NCI-H82 treated with DMSO at 0.1 percent for 48 hours (cell line): Measurements from ENCODE around the gene FAM222B.
"Not testable (repeated sequence)": the region's sequence is repeated elsewhere in the genome, so short reads cannot be mapped to it uniquely, and the experiment has no call there.

Experiments used
- DNase-seq: peaks from one replicate; lab custom pipeline; 2025; ENCODE audit not compliant: unreplicated experiment; lab: John Stamatoyannopoulos, UW

The FAM222B gene, protein sequence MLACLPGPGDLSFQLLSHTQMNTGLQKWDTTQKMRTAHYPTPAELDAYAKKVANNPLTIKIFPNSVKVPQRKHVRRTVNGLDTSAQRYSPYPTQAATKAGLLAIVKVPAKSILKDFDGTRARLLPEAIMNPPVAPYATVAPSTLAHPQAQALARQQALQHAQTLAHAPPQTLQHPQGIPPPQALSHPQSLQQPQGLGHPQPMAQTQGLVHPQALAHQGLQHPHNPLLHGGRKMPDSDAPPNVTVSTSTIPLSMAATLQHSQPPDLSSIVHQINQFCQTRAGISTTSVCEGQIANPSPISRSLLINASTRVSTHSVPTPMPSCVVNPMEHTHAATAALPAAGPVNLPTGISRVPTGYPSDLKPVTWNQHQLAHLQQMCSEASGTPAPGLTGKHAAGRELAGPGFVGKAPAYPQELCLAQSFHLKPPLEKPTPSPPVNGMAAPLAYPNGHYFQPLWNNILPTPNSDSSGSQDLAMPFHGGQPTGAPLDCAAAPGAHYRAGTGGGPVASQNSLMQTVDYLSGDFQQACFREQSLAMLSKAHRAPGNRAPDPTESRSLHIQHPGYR

DNA sequence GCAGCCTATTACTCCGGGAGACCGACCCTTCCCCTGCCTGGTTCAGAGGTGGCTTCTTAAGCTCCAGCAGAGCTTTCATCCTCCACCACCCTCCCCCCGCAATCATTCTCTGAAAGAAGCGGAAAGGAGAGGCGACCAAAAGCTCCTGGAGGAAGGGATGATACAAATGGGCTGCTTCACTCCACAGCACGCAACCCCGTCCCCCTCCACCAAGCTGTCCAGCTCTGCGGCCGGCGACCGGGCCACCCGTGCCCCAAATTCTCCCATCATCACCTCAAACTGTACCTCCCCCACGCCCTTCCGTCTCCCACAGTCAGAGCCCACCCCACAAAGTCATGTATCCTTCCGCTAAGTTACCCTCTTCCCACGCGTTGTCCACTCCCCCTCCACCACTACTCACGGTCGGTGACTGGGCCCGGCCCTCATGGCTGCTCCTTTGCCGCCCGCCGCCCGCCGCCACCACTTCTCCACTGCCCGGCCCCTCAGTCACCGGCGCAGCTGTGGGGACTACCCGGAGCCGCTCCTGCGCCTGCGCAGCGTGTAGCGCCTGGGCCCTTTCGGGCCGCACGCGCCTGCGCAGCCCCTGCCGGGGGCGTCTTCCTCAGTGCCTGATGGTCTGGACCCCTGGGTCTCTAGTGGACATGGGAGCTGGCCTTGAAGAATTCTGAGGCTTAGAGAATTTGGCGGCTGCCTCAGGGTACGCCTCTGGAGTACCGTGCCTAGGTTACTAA lies at the start of gene FAM222B:
FAM222B (minus strand) TSS at position 509 of the 731 bp plus-strand sequence. CDS start 76,123 bp downstream, outside the sequence.
- DNase-seq = peak; percentile 66

DNA sequence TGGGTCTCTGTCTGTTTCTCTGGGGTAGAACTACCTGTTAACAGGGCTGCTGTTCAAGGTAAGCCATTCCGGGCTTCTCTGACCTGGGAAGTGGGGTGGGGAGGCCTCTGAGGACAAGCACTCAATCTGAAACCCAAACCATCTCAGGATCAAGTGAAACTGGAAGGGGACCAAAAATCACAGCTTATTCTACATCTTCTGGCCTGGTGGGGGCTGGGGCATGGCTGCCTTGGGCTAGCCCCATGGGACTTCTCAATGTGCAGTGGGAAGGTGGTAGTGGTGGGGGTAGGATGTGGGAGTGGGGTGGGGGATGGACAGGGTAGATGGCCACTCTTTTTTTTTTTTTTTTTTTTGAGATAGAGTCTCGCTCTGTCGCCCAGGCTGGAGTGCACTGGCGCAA lies 49.4 kb upstream of the FAM222B start:
- DNase-seq = no peak

DNA sequence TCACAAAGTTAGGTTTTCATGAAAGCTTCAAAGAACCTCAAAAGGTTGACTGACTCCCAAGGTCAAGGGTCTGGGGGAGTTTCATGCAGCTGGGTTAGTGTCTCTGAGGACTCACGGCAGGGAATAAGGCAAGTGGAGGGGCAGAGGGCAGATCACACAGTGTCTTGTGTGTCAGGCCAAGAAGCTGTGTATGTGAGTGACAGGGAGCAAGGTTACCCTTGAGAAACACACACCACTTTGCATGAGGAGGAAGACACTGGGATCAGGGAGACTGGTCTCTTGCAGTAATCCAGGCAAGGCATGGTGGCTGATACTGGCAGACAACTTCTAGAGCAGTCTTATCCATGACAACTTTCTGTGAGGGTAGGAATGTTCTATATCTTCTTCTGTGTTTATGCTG lies 48.6 kb upstream of the FAM222B start:
- DNase-seq = no peak

DNA sequence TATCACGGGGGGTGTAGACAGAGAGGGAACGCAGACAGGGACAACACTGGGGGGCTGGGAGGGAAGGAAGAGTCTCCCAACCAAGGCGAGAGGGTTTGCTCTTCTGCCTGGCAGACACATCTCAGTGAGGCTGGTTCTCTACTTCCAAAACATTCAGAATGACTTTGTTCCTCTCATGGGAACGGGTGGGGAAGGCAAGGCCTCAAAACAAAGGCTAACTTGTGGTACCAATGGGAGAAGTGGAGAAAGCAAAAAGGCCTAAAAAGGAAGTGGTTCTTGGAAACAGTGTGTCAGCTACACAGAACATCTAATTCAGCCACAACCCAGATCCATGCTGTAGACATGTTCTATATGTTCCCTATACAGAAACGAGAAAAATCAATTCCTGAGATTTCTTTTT lies 47.4 kb upstream of the FAM222B start:
- DNase-seq = no peak

DNA sequence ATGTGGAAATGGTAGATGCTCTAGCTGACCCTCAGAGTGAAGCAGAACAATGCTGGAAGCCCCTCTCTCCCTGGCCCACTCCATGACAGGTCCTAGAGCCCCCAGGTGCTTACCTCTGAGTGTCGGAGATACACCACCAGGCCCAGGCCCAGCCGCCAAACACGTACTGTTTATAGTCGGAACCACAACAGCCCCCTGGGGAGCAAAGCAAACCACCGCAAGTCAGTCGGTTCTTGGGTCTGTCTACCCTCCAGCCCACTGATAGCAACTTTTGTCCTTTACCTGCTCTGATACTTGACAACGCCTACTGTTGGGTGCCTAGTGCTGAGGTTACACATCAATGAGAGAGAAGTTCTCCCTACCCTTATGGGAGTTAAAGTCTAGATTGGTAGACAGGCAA lies 46.2 kb upstream of the FAM222B start:
- DNase-seq = no peak

DNA sequence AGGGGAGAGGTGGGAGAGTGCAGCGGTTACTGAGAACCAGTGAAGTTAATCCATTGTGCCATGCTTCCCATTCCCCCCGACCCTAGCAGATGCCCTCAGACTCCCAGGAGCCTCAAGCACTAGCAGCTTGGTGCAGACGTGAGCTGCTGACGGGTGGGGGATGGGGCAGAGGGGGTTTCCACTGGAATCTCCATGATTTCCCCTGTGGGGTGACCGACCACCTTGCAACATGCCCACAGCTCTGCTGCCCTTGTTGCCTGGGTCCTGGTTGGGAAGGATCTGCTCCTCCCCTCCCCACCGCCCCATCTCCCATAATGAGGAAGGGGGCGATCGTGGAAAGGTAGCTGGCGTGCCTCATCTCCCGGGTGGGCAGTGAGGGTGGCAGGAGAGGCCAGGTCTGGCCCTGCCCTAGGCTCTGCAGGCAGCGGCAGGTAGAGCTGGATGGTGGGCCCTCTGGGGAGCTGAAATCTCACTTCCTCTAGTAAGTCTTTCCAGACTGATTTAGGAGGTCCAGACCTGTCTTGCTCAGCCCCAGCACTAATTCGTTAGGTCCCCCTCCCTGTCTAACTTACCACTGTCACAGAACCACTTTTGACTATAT lies 45.4 kb upstream of the FAM222B start:
- no peak for DNase-seq

DNA sequence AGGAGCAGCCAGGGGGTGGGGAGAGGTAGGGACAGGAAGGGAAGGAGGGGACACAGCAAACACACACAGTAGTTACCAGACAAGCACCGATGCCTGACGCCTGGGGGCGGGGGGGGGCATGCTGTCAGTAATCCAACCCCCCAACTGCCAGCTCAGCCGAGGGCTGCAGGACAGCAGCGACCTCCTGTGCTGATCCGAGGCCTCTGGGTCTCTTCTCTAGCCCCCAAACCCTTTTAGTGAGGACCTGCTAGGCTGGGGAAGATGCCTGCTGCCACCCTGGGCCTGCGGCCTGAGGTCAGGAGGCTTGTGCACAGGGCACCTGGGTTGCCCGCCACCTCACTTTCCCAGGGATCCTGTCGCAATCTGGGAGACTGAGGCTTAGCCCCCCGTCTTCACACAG lies 43.4 kb upstream of the FAM222B start:
- no peak for DNase-seq

DNA sequence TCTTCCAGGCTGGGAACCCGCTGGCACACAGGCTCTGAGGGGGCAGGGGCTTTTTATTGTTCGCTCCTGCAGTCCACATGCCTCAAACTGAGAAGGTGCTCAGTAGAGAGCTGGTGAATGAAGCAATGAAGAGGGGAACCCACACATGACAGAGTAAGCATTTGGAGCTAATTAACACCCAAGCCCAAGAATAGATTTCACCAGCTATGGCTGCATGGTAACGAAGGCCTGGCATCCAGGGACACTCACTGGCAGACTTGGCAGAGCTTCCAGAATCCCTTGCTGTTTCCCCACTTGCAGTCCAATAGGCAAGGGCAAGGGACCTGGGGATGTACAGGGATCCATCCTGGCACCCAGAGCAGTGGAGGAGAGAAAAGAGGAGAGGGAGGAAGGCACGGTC lies 42.8 kb upstream of the FAM222B start:
- no peak for DNase-seq

DNA sequence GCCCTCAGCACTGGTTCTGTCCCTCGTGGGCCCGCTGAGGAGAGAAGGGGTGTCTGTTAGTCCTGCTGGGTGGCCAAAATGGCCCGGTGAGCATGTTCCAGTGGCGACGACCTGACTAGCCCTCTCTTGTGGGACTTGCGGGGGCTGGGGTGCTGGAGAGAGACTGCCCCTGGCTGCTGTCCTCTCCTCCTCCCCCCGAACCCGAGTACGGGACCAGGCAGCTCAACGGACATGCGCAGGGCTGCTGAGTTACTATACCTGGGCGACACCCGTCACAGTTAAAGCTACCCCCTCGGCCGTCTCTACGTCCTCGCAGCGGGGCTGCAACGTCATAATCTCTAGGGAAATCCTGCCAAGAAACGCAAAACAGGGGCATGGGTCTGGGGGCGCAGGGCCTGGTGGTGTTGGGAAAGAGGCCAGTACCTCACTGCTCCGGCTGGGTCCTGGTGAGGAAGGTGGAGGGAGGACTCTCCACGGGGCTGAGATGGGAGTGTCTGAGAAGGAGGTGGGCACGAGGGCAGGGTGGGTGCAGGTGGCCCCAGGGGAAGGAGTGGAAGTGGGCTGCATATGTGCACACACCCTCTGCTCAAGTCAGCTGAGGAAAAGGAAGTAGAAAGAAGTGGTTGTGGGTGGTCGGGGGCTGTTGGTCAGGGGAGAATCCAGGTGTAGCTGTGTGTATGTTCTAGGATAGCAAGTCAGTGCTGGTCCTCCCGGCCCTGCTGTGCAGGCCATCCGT lies 41.5 kb upstream of the FAM222B start:
- no peak for DNase-seq

DNA sequence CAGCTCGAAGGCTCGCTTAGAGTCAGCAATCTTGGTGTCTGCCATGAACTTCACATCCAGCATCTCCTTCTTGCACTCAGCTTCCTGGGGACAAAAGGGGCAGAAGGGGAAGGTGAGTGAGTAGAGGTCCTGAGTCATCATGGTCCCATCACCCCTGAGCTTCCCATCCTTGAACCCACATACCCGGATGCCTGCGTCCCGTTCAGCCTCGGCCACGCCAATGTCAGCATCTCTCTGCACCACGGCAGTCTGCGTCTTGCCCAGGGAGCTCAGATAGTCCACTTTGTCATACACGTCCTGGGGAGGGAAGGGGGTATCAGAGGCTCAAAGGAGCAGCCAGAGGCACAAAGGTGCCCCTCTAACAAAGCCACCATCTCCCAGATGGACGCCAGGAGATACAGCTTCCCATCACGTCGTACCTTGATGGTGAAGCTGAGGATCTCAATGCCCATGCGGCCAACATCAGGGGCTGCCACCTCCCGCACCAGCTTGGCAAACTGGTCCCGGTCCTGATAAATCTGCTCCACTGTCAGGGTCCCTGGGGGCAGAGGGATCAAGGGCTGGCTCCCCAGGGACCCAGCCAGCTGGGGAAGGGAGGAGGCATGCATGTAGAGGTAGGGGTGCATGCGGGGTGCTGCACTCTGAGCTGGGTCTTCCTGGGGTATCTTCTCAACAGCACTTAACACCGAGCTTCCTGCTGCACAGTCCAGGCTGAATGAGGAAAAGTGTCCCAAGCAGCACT lies 39.7 kb upstream of the FAM222B start:
- DNase-seq = no peak

DNA sequence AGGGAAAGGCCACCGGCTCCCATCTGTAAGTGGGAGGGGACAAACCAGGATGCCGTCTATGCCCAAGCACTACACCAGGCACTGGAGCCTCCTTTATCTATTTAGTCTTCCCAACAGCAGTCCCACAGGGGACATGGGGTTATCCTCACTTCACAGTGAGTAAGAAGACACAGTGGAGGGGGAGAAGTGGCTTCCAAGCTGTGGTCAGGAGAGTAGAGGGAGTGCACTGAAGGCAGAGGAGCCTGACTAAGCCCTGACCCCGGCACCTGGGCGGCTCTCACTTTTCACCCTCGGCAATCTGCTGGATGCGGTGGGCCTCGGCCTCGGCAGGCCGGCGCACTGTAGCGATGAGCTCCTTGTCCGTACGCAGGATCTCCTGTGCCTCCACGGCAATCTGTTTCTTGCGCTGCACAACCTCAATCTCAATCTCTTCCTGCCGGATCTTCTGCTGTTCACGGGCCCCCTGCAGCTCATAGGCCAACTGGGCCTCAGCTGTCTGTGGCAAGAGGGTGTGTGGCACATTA lies 39.0 kb upstream of the FAM222B start:
- DNase-seq = no peak

DNA sequence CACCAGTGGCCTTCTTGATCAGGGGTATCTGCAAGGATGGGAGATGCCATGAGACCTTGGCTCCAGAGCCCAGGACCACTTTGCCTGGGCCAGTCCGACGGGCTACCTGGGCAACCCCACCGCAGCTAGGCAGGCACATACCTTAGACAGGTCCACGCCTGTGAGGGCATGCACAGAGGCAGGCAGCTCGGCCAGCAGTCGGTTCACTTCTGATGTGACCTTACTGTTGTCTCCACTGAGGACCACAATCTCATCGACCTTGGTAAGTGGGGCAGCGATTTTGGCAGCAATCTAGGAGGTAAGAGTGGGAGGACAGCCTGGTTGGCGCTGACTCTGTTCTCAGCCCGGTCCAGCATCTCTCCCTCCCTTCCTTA lies 38.0 kb upstream of the FAM222B start:
- DNase-seq = no peak

DNA sequence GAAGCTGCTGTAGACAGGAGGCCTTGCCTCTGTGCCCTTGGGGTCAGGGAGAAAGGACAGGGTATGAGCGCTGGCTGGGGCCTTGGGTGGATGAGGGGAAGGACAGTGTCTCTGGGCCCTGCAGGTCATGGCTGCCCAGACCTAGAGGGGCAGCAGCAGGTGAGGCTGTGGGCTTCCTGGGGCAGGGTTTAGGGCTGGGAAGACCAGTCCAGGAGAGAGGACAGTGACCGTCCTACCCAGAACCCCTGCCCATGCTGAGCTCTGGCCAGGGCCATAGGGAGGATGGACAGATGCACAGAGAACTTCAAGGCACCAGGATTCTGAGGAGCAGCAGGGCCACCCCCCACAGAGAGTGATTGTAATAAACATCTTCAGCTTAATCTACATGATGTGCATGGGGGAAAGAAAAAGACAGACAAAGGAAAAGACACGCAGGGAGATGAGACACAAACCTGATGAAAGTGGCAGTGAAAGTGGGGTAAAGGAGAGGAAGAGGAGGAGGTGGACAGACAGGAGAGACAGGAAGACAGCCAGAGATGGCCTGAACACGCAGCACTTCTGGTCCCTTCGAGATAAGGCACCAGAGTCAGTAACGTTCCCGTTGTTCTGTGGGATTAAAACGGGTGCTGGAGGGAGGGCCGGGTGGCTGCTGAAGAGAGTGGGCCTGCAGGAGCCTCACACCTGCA lies 37.4 kb upstream of the FAM222B start:
- DNase-seq = no peak

DNA sequence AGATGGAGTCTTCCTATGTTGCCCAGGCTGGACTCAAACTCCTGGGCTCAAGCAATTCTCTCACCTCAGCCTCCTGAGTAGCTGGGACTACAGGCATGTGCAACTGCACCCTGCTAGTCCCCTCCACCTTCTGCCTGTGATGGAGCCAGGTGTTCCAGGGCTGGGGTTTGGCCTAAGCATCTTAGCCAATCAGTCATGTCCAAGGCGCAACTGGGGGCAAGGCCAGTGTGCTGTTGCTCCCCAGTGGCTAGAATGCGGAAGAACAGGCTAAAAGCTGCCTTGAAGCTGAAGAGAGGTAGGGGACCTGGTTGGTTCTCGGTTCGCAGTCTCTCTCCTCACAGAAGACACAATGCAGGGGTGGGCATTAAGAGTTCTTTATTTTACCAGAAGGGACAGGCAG lies 36.4 kb upstream of the FAM222B start:
- peak; percentile 10 for DNase-seq

DNA sequence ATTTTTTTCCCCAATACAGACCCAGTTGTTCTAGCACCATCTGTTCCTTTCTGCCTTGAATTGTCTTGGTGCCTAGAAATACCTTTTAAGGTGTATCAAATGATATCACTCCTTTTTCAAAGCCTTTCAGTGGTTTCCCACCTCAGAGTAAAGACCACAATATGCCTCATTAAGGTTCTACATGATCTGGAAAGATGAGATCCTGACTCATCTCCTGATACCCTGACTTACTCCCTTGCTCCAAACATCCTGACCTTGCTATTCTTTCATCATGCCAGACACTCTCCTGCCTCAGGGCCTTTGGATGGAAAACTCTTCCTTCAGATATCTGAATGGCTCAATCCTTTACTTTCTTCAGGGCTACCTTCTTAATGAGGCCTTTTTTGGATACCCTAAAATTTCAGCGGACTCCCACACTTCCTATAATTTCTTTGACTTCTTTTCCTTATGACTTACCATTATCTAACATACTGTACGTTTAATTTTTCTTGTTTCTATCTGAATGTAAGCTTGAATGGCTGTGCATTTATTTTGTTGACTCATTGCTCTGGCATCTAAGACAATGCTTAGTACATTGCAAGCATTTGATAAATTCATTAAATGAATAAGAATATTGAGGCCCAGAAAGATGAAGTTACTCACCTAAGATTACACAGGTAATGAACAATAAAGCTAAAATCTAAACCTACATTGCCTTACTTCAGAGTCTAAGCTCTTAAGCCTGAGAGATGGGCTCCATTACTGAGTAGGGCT lies 35.7 kb upstream of the FAM222B start:
- no peak for DNase-seq

DNA sequence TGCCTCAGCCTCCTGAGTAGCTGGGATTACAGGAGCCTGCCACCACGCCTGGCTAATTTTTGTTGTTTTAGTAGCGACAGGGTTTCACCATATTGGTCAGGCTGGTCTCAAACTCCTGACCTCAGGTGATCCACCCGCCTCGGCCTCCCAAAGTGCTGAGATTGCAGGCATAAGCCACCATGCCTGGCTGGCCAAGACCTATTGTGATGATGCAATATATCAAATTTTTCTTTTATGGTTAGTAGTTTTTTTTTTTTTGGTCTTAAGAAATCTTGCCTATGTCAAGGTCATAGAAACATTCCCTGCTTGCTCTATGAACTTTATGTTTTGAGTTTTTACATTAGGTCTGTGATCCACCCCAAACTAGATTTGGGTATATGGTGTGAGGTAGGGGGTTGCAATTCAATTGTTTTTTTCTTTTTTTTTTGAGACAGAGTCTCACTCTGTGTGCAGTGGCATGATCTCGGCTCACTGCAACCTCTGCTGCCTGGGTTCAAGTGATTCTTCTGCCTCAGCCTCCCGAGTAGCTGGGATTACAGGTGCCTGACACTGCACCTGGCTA lies 34.6 kb upstream of the FAM222B start:
- DNase-seq = not testable (repeated sequence)

DNA sequence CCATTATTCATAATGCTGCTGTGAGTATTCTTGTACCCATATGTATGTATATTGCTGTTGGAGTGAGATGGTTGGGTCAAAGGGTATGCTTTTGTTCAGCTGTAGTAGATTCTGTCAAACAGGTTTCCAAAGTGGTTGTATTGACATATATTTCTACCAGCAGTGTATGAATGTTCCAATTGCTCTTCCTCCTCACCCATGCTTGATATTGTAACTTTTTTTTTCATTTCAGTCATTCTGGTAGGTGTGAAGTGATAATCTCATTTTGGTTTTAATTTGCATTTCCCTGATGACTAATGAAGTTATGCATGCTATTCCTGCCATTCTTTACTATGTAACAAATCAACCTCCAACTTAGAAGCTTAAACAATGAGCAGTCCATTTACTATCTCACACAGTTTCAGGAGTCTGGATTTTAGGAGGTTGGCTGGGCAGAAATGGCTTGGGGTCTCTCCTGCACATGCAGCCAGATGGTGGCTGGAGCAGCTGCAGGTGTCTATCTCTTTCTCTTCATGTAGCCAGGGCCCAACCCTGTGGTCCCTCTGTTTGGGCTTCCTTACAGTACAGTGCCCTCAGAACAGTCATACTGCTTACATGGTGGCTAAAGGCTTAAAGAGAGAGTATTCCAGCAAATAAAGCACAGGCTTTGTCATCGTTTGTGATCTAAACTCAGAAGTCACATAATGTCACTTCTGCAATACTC lies 33.4 kb upstream of the FAM222B start:
- no peak for DNase-seq

DNA sequence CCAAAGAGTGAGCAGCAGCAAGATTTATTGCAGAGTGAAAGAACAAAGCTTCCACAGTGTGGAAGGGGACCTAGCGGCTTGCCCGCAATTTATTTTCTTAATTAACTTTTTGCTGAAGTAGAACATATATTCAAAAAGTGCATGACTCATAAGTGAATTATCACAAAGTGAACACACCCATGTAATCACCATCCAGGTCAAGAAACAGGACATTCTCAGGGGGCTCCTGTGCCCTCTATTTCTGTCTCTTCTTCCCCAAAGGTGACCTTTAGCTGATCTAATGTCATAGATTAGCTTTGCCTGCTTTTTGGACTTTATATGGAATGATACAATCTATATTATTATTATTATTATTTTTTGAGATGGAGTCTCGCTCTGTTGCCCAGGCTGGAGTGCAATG lies 32.2 kb upstream of the FAM222B start:
- no peak for DNase-seq
